Prostate gland (tissue), 2 donors: Measurements from ENCODE around the gene TRH.

Source experiments
- CTCF ChIP-seq, 4 experiments: fragments of 200-600 bp in 2 of 4; fragments of 450-650 bp in 2 of 4; sonication (generic) in 2 of 4; IDR thresholded peaks; 1 replicate in 3 of 4; 2 replicates in 1 of 4; pipeline ENCODE4 v1.5.1; 2016 to 2019; ENCODE audit warnings: antibody characterized with exemption in 4 of 4, mild to moderate bottlenecking in 2 of 4, moderate library complexity in 2 of 4
- POLR2A ChIP-seq: fragments of 450-650 bp; IDR thresholded peaks from one replicate; pipeline ENCODE4 v1.6.1; 2016; ENCODE audit warnings: antibody characterized with exemption, mild to moderate bottlenecking
- POLR2AphosphoS5 ChIP-seq: sonication (generic); formaldehyde crosslinking; IDR thresholded peaks from one replicate; pipeline ENCODE4 v1.6.1; 2017; ENCODE audit warnings: antibody characterized with exemption

GRCh38 chr3:129940086-129940485, 34.4 kb upstream of the TRH start:
- TF ChIP-seq CTCF (IDR thresholded peaks at IDR 0.05) (no peak), POLR2A (no peak), POLR2AphosphoS5 (no peak)
